Lower leg skin (tissue), 4 donors: Measurements from ENCODE around the gene TIAM2. TPM values are rescaled to one million over a fixed set of nuclear protein-coding genes. Genes with fewer than 3 reads are reported as not detected.

Experiments used
- DNase-seq, 2 donors: peaks; one replicate each; pipeline ENCODE4 v3.0.0-alpha.2; 2019; ENCODE audit warnings: low spot score in 2 of 2
- H3K4me3 ChIP-seq: fragments of 200-600 bp; sonication (generic); 2 replicates; pipeline ENCODE4 v1.5.1; 2017; ENCODE audit warnings: mild to moderate bottlenecking, low read depth; ENCODE audit not compliant: poor library complexity, severe bottlenecking
- CTCF ChIP-seq, 3 donors: fragments of 450-650 bp; IDR thresholded peaks; one replicate each; pipeline ENCODE4 v1.5.1; 2016; ENCODE audit warnings: antibody characterized with exemption in 3 of 3, mild to moderate bottlenecking in 3 of 3, moderate library complexity in 2 of 3
- POLR2A ChIP-seq, 2 donors: fragments of 450-650 bp; IDR thresholded peaks; one replicate each; pipeline ENCODE4 v1.6.1; 2016 to 2017; ENCODE audit warnings: antibody characterized with exemption in 2 of 2, mild to moderate bottlenecking in 1 of 2, moderate library complexity in 1 of 2
- WGBS, 2 donors: methylation state at CpG; one replicate each; pipeline ENCODE4 v1.1.5; 2018; 5-methylcytosine and 5-hydroxymethylcytosine counted together
- intact Hi-C: fragments of 100-400 bp; cut with DNase I; formaldehyde crosslinking; loops from one replicate; pipeline ENCODE4 v1.15.0; 2023; ENCODE audit warnings: low total_unique reads
- total RNA-seq, 4 donors: library from RNA; depleted of rRNA; stranded (reverse); fragments of >200 nt; gene quantifications; one replicate each; pipeline ENCODE4 v1.1.0, GENCODE V29; 2016

The TIAM2 gene
- total RNA-seq, 4 donors from 2014 or later: 5.4 to 11.0 (median 7.4) TPM

GRCh38 chr6:155122199-155122950 is 127.3 kb downstream of the TIAM2 start:
- TF ChIP-seq POLR2A (IDR thresholded peaks at IDR 0.05) (no peak), CTCF (IDR thresholded peaks at IDR 0.05) (no peak)
- intact Hi-C loops: no loop called here
- no peak overlapping the region for H3K4me3 ChIP-seq
- WGBS, 2 donors: 94% methylated on average over 6 of the region's 6 CpGs
- no peak for DNase-seq

- intact Hi-C loops: no loop called here
- TF ChIP-seq POLR2A (IDR thresholded peaks at IDR 0.05) (no peak), CTCF (IDR thresholded peaks at IDR 0.05) (no peak)
- DNase-seq: no peak
- H3K4me3 ChIP-seq: no peak overlapping the region
- WGBS, 2 donors: 93 to 95% methylated on average over 11 of the region's 11 CpGs
Measured at GRCh38 chr6:155123520-155123919, 128.4 kb downstream of the TIAM2 start.

- H3K4me3 ChIP-seq: no peak overlapping the region
- DNase-seq: no peak
- 57 to 69% methylated on average over 2 of the region's 2 CpGs for WGBS, 2 donors
- TF ChIP-seq POLR2A (IDR thresholded peaks at IDR 0.05) (no peak), CTCF (IDR thresholded peaks at IDR 0.05) (no peak)
- intact Hi-C loops: no loop called here
Measured at GRCh38 chr6:155125906-155126305, 130.8 kb downstream of the TIAM2 start.

- intact Hi-C loops: no loop called here
- 67 to 75% methylated on average over 10 of the region's 10 CpGs for WGBS, 2 donors
- TF ChIP-seq CTCF (IDR thresholded peaks at IDR 0.05): no peak
- TF ChIP-seq POLR2A (IDR thresholded peaks at IDR 0.05): no peak
- no peak overlapping the region for H3K4me3 ChIP-seq
- no peak for DNase-seq
Measured at GRCh38 chr6:155126727-155127439, 131.8 kb downstream of the TIAM2 start.

- 80 to 86% methylated on average over 4 of the region's 4 CpGs for WGBS, 2 donors
- H3K4me3 ChIP-seq: no peak overlapping the region
- intact Hi-C loops: no loop called here
- TF ChIP-seq CTCF (IDR thresholded peaks at IDR 0.05) (no peak), POLR2A (IDR thresholded peaks at IDR 0.05) (no peak)
- DNase-seq: no peak
Measured at GRCh38 chr6:155128977-155129376, 133.9 kb downstream of the TIAM2 start.
